GM19035 (cell line): ENCODE data around the gene TGFBI.

Experiments used
- ATAC-seq: cut with Tn5 transposase; IDR thresholded peaks from one replicate; pipeline ENCODE4 v1.9.1; 2021; ENCODE audit not compliant: unreplicated experiment

TGFBI gene

DNA sequence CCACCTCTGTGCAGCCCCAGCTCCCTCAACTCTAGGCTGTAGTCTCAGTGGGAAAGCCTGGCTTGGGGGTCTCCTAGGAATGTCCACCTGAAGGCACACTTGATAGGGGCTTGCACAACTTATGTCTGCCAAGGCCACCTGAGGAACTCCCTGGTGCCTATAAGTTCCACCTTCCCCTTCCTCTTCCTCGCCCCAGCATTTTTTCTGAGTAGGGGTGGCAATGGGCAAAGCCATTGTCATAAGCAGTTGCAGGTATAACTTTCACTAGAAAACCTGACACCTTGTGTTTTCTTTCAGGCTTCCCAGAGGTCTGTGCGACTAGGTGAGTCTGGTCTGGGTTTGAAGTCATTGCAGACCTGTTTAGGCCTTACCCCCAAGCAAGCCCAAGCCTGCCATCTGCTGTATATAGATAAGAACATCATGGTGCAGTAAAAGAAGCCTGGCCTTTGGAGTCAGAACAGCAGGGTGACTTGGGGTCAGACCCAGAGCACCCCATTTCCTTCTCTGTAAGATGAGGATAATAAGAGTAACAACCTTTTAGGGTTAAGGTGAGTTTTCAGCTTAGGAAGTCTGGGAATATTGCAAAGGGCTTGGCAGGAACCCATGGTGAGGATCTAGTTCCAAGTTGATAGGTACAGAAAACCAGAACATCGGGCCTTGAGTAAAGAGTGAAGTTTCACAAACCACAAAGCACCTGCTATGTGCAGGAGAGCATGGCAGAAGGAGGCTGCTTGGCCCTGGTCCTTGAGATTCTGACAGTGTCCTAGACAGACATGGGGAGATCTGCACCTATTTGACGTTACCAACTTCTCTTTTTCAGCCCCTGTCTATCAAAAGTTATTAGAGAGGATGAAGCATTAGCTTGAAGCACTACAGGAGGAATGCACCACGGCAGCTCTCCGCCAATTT lies 33.8 kb downstream of the TGFBI start:
- ATAC-seq: peak; percentile 85

DNA sequence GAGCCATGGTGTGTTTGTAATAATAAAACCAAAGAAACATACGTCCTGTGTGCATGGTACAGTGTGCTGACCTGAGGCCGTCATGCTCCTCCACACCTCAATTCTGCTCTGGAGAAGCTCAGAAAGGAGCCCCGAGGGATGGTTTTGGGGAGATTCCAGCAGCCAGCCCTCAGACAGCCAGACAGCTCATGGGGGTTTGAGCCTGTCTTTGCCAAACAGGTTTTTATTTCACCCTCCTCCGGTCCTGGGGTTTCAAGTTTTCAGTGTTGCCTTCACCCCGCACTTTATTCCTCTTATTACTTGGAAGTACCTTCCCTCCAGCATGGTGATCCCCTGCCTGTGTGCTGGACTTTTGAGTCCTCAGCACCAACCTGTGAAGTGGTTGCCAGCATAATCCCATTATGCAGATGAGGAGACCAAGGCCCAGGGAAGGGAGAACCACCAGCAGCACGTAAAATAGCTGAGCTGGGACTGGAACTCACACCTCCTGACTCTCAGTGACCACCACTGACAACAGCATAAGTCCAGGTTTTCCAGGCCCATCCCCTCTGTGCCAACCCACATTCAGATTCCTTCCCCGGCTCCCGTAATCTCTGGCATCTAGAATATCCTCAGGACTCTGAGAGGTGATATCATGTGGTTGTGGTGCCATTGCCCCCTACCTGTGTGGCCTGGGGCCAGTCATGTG lies 35.1 kb downstream of the TGFBI start:
- ATAC-seq: no peak

- no peak for ATAC-seq
These were observed 35.7 kb downstream of the TGFBI start for GRCh38 chr5:136064510-136064909.

DNA sequence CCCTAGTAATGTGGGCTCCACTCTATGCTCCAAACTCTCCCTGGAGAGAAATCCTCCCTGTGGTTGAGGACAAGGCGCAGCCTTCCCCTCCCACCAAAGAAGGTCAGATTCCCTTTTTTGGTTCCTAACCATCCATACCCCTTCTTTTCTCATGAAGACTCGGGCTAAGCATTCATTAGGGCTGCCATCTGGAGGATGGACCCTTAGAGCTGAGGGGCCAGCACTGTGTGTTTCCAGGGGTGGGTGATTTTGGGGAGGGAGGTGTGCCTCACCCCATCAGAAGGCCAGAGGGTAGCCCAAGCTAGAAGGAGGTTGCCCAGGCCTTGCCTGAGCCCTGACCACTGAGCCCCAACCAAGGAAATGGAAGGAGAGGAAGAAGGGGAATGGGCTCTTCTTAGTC lies 36.8 kb downstream of the TGFBI start:
- ATAC-seq: no peak

- no peak for ATAC-seq
These were observed 38.0 kb downstream of the TGFBI start for GRCh38 chr5:136066661-136067271.

GRCh38 chr5:136067422-136067821 lies 38.6 kb downstream of the TGFBI start:
- no peak for ATAC-seq

- ATAC-seq: no peak
These were observed 41.9 kb downstream of the TGFBI start for GRCh38 chr5:136070486-136071285.

- peak; percentile 76 for ATAC-seq
These were observed 45.1 kb downstream of the TGFBI start for GRCh38 chr5:136073714-136074529.

GRCh38 chr5:136075466-136075891 lies 46.7 kb downstream of the TGFBI start:
- ATAC-seq: no peak

- no peak for ATAC-seq
These were observed 47.3 kb downstream of the TGFBI start for GRCh38 chr5:136076067-136076466.

- no peak for ATAC-seq
These were observed 48.2 kb downstream of the TGFBI start for GRCh38 chr5:136076881-136077445.

GRCh38 chr5:136079195-136079985 lies 50.6 kb downstream of the TGFBI start:
- no peak for ATAC-seq

- ATAC-seq: peak; percentile 25
These were observed 51.3 kb downstream of the TGFBI start for GRCh38 chr5:136080113-136080482.

- ATAC-seq: peak; percentile 95
These were observed 51.9 kb downstream of the TGFBI start for GRCh38 chr5:136080483-136081216.

DNA sequence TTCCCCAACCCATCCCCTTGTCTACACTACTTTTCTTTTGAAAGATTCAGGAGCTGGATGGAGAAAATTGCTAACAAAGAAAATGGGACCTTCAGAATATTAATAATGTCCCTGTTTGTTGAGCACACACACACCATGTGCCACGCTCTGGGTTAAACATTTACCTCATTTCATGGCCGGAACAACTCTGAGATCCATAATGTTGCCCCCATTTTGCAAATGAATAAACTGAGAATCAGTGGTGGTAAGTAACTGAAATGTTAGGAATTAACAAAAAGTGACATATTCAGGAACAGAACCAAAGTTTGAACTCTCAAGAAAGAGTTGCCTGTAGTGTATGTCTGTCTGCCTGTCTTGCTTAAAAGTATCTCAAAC lies 52.4 kb downstream of the TGFBI start:
- ATAC-seq: no peak

DNA sequence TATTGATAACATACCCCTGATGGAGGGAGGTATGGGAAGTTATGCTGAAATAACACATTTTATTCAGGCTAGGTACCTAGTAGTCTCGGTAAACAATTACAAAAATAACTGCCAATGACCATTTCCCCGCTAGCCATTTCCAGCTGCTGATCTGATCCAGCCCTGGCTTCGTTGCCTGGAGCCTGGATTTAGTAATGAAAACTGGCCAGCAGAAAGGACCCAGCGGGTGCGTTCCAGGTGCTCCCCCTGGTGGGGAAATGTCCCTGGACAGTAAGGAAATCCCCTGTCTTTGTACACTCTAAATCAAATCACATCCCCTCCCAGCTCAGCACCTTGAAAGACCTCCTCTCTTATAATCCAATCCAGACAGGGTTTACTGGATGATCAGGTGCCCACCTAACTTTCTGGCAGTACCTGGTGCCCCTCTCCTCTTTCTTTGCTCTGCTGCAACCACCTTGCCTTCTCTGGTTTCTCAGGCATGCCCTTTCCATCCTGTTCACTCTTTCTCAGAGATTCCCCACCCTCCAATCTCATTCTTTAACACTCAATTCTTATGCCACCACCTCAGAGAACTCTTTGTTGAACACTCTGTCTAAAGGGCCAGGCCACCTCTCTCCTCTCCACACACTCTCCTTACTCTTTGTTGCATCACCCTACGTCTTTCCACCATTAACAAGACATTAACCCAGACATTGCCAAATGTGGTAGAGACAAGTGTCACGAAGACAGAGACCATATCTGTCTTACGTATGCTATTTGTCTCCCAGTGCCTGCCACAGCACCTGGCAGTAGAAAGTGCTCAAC lies 53.8 kb downstream of the TGFBI start:
- ATAC-seq: no peak

- no peak for ATAC-seq
These were observed 55.9 kb downstream of the TGFBI start for GRCh38 chr5:136084698-136085097.
